Measurements from ENCODE around the gene CASQ1.

CASQ1 gene

GRCh38 chr1:160189649-160190625 is at the start of gene CASQ1:
CASQ1 (plus strand) TSS chr1:160190575; CDS start chr1:160190752, 177 bp downstream.
- in situ Hi-C loops (cut with MboI; ENCODE audit: low sequenced_read_pairs), result no loop called here

DNA sequence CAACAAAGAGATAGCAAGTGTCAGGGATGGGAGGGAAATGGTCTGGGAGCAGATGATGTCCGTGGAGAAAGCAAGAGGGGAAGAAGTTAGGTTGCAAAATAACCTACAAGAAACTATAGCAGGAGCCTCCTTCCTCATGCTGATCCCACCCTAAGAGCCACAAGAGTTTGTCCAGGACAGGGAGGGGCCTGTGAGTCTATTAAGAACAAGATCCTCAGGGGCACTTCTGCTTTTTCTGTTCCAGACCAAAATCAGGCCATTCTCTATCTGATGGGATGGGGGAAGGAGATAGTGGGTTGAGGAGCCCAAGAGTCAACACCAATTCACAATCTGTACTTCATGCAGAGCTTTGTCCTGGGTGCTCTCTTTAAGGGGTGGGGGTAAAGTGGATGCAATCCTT is 46.7 kb upstream of the CASQ1 start:
- in situ Hi-C loops (cut with MboI; ENCODE audit: low sequenced_read_pairs), result no loop called here

DNA sequence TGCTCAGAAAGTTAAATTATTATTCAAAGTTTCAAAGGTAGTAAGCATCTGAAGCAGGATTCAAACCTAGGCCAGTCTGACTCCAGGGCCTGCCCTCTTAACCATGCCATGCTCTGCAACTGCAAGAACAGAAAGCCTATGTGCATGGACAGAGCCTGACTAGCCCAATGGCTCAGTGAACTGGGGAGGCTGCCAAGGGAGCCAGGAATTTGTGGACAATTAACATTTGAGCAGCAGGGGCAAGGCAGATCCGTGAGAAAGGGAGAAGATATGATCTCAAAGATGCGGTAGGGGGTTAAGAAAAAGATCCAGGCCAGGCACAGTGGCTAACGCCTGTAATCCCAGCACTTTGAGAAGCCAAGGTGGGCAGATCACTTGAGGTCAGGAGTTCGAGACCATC is 45.5 kb upstream of the CASQ1 start:
- in situ Hi-C loops (cut with MboI; ENCODE audit: low sequenced_read_pairs), result no loop called here

- in situ Hi-C loops (cut with MboI; ENCODE audit: low sequenced_read_pairs), result no loop called here
Measured at GRCh38 chr1:160146107-160146506, 44.3 kb upstream of the CASQ1 start.

DNA sequence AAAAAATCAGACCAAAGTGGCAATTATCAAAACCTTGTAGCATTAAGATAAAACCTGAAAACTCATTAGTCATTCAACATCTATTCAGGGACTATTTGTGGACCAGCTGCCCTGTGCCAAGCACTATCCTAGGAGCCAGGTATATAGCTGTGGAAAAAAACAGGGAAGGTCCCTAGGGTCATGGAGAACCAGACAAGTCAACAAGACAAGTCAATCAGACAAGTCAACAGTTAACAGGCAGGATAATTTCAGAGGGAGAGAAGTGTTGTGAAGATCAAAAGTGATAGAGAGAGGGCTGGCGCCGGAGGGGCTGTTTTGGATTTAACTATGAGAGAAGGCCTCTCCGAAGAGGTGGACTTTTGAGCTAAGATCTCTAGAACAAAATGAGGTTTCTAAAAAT is 42.3 kb upstream of the CASQ1 start:
- in situ Hi-C loops (cut with MboI; ENCODE audit: low sequenced_read_pairs), result no loop called here

GRCh38 chr1:160149233-160149632 is 41.1 kb upstream of the CASQ1 start:
- in situ Hi-C loops (cut with MboI; ENCODE audit: low sequenced_read_pairs), result no loop called here

- in situ Hi-C loops (cut with MboI; ENCODE audit: low sequenced_read_pairs), result no loop called here
Measured at GRCh38 chr1:160149716-160150115, 40.7 kb upstream of the CASQ1 start.

GRCh38 chr1:160151303-160151702 is 39.1 kb upstream of the CASQ1 start, which contains the start of gene ATP1A4:
ATP1A4 (plus strand) TSS chr1:160151603; CDS start chr1:160152041, 438 bp downstream.
- in situ Hi-C loops (cut with MboI; ENCODE audit: low sequenced_read_pairs), result no loop called here

DNA sequence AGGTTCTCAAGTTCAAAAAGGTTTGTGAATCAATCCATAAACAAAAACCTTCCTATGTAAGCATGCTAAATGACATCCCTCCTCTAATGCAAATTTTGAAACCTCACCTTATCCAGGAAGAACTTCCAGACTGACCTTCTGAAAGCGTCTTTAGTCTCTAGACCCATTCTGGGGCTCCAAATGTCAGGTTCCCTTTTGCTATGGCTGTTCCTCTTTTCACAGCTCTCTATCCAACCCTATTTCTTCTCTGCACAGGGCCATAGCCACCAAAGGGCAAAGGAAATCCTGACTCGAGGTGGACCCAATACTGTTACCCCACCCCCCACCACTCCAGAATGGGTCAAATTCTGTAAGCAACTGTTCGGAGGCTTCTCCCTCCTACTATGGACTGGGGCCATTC is 35.6 kb upstream of the CASQ1 start:
- in situ Hi-C loops (cut with MboI; ENCODE audit: low sequenced_read_pairs), result no loop called here

DNA sequence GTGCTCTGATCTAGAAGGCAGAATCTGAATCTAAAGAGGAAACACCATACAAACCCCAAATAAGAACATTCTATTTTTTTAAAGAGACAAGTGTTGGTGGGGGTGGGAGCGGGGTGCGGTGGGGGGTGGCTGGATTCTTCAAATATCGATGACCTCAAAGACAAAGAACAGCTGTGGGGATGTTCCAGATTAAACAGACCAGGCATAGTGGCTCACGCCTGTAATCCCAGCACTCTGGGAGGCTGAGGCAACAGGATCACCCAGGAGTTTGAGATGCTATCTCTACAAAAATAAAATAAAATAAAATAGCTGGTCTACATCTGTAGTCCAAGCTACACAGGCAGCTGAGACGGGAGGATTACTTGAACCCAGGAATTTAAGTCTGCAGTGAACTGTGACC is 34.0 kb upstream of the CASQ1 start:
- in situ Hi-C loops (cut with MboI; ENCODE audit: low sequenced_read_pairs), result no loop called here

GRCh38 chr1:160157174-160157573 is 33.2 kb upstream of the CASQ1 start:
- in situ Hi-C loops (cut with MboI; ENCODE audit: low sequenced_read_pairs), result no loop called here

DNA sequence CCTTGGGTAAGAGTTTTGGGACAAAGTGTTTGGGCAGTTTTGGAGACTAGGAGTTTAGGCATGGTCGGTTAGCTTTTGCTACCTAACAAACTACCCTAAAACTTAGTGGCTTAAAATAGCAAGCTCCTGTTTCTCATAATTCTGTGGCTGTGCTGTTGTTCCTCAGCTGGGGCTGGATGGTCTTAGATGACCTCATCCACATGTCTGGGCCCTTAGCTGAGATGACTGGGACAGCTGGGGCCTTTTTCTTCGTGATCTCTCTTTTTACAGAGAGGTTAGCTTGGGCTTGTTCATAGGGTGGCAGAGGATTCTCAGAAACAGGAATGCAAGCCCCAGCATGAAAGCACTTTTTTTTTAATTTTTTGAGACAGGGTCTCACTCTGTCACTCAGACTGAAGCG is 32.3 kb upstream of the CASQ1 start:
- in situ Hi-C loops (cut with MboI; ENCODE audit: low sequenced_read_pairs), result no loop called here

- in situ Hi-C loops (cut with MboI; ENCODE audit: low sequenced_read_pairs), result no loop called here
Measured at GRCh38 chr1:160158534-160158933, 31.8 kb upstream of the CASQ1 start.

DNA sequence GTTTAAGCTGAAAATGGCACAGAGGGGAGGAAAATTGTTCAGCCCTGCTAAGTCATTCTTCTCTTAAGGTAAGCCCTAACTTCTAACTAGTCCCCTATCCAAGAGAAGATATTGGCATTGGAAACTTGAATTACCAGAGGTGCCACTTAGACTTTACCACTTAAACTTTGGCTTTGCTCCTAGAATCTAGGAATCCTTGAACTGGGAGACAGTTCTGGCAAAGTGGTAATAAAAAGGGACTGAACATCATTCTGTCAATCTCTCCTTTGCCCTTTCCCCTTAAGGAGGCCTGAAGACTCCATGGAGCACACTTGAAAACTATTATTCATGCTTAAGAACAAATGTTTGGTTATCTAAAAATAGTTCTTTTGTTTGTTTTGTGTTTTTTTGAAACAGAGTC is 30.5 kb upstream of the CASQ1 start:
- in situ Hi-C loops (cut with MboI; ENCODE audit: low sequenced_read_pairs), result no loop called here

DNA sequence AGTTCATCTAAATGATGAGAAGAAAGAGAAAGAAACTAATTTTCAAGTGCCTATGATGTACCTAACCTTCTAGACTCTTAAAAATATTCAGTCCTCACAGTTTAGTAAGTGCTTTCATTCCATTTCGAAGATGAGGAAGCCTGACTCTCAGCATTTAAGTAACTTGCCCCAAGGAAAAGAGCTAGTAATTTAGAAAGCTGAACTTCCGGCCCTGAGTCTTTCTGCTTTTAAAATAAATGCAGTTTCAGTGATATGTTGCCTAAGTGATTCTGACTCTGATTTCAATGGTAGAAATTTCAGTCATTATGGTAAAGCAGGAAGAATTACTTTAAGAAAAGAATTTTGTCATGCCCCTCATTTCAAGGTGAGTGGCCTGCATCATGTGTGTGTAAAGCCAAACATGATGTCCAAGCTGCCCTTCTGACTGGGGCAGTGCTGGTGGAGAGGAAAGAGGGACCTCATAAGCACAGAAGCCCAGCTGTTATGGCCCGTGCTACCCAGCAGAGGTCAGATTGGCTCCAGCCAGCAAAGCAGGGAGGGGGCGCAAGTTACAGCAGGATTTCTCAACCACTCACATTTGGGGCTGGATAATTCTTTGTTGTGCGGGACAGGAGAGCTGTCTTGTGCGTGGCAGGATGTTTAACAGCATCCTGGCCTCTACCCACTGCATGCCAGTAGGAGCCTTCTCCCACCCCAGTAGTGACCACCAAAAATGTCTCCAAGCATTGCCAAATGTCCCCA is 28.2 kb upstream of the CASQ1 start:
- in situ Hi-C loops (cut with MboI; ENCODE audit: low sequenced_read_pairs), result no loop called here

DNA sequence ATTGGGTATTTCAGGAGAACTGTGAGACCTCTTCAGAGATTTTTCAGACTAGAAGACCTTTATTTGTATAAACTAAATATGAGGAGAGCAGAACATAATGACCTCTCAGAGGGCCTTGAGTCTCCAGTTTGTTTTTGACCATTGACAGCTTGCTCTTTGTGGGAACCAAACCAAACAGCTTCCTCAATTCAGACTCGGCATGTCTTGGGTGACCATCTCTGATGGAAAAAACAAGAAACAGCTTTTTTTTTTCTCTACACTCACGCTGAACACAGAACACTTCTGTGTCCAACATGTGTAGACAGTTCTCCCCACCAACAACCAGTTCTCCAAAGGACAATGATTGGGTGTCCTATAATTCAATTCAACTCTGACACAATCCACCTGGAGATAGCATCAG is 27.4 kb upstream of the CASQ1 start:
- in situ Hi-C loops (cut with MboI; ENCODE audit: low sequenced_read_pairs), result no loop called here

GRCh38 chr1:160163615-160164014 is 26.8 kb upstream of the CASQ1 start:
- in situ Hi-C loops (cut with MboI; ENCODE audit: low sequenced_read_pairs), result no loop called here

- in situ Hi-C loops (cut with MboI; ENCODE audit: low sequenced_read_pairs), result no loop called here
Measured at GRCh38 chr1:160164121-160164520, 26.3 kb upstream of the CASQ1 start.

DNA sequence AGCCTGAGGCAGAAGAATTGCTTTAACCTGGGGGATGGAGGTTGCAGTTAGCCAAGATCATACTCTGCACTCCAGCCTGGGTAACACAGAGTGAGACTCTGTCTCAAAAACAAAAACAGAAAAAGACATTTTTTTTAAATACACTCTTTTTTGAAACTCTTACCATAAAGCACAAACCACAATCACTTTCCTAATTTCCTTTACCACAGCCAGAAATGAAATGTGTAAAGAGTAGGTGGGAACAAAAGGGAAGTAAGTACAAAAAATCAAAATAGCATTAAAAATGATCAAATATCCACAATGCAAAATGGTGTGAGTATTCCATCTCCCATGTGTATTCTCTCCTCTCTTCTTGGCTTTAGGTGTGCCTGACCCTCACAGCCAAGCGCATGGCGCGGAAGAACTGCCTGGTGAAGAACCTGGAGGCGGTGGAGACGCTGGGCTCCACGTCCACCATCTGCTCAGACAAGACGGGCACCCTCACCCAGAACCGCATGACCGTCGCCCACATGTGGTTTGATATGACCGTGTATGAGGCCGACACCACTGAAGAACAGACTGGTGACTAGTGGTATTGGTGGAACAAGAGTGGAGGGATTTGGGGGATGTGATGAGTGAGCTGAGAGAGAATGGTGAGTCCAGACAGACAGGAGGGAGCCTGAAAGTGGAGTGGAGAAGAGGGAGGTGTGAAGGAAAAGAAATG is 24.1 kb upstream of the CASQ1 start:
- in situ Hi-C loops (cut with MboI; ENCODE audit: low sequenced_read_pairs), result no loop called here

GRCh38 chr1:160167056-160167455 is 23.3 kb upstream of the CASQ1 start:
- in situ Hi-C loops (cut with MboI; ENCODE audit: low sequenced_read_pairs), result no loop called here

- in situ Hi-C loops (cut with MboI; ENCODE audit: low sequenced_read_pairs), result no loop called here
Measured at GRCh38 chr1:160167580-160167979, 22.8 kb upstream of the CASQ1 start.
